GM18867 (cell line): ENCODE results near the gene CHST1.

ENCODE experiments used
- ATAC-seq: cut with Tn5 transposase; IDR thresholded peaks from one replicate; pipeline ENCODE4 v1.9.1; 2021; ENCODE audit warnings: mild to moderate bottlenecking, moderate library complexity; ENCODE audit not compliant: unreplicated experiment

CHST1 gene

GRCh38 chr11:45665206-45665932 lies at the start of gene CHST1:
TSS of gene CHST1 (minus strand) at chr11:45665622. CDS start at chr11:45650923, 14,699 bp downstream.
- no peak for ATAC-seq

DNA sequence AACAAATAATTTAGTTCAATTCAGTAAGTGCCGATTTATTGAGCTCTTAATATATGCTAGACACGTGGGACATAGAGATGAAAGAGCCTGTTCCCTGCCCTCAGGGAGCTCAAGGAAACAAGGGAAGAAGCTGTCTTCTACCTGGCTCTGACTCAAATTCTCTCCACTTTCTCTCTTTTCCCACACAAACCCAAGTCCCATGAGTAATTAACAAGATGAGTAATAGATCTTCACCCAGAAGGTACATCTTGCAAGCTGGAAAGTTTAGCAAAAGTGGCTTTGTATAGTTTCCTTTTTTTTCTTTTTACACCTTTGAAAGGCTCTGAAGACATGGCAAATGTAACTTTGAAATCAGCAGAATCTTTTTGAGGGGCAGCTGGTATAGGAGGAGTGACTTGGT lies 48.2 kb upstream of the CHST1 start:
- no peak for ATAC-seq

DNA sequence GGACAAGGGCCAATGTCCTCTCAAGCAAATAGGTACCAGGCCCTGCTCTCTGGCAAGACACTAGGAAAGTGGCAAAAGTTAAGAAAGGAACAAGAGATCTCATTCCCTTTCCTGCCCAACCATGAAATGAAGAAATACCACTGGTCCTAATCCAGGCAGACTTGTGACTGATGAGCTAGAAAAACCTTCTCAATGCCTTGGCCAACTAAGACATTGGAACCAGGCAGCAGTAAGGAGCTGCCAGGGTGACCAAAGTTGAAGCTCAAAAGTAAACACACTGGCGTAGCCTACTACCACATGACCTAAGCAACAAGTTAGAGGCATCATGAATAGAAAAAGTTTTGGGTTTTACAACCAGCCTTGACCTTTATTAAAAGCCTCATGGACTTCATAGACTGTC lies 45.1 kb upstream of the CHST1 start:
- ATAC-seq: no peak

GRCh38 chr11:45708887-45709663 lies 43.7 kb upstream of the CHST1 start:
- no peak for ATAC-seq

GRCh38 chr11:45704635-45705034 lies 39.2 kb upstream of the CHST1 start:
- ATAC-seq: no peak

GRCh38 chr11:45704133-45704532 lies 38.7 kb upstream of the CHST1 start:
- no peak for ATAC-seq

DNA sequence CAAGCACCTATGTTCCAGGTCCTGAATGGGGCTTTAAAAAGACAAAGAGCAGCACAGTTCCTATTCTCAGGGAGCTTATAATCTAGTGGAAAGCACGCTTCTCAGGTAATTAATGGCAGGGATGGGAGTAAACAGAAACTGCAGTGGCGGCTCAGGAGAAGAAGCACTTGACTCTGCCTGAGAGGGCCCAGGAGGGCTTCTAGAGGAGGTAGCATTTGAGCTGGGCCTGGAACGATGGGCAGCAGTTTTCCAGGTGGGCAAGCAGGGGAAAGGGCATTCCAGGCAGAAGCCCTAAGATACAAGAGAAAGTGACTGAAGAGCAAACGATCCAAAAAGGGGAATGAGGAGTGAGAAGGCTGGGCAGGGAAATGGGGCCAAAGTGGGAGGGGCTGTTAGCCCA lies 37.1 kb upstream of the CHST1 start:
- no peak for ATAC-seq

- no peak for ATAC-seq
Observed at GRCh38 chr11:45698777-45699497, 33.5 kb upstream of the CHST1 start.

DNA sequence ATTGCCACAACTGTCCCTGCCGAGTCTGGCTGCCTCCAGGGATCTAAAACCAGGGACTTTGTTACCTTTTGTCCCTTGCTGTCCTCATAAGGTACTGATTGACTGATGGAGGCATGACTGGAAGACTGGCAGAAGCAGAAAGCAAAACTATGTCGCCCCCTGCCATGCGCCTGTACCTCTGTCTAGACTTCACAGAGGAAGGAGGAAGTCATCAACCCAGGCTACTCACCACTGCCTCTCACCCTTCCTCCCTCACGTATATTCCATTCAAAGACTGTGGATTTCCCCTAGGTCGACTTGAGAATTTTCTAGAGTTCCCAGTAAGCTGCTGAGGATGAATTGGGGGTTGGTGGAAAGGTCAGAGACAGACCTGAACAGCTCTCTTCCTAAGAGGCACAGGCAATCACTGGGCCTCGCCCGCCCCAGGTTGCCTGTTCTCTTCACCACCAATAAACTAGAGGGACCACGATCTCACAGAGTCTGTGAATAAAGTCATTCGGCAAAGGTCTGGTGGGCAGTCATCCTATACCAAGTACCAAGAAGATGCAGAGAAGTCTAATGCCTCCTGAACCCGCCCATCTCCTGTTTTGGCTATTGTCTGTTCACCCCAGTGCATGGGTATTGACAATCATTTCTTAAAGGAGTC lies 27.5 kb upstream of the CHST1 start:
- no peak for ATAC-seq

- ATAC-seq: no peak
Observed at GRCh38 chr11:45688472-45689033, 23.1 kb upstream of the CHST1 start.

DNA sequence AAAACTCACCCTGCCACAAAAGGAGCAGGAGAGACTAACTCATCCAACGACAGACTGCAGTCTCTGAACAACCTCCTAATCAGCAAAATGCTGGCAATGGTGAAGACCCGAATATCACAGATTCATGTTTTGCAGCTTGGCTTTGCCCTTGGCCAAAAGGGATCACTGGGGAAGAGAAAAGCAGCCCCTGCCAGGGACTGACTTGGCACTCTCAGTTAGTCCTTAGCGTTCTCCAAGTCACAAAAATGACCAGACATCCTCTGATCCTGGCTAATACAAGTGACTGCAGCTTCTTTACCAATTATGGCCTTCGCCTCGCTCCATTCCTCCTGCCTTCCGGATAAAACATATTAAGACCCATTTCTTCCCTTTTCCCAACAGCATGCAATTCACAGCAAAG lies 22.4 kb upstream of the CHST1 start:
- ATAC-seq: no peak

- no peak for ATAC-seq
Observed at GRCh38 chr11:45685964-45686537, 20.6 kb upstream of the CHST1 start.

GRCh38 chr11:45684440-45684839 lies 19.0 kb upstream of the CHST1 start:
- ATAC-seq: no peak

DNA sequence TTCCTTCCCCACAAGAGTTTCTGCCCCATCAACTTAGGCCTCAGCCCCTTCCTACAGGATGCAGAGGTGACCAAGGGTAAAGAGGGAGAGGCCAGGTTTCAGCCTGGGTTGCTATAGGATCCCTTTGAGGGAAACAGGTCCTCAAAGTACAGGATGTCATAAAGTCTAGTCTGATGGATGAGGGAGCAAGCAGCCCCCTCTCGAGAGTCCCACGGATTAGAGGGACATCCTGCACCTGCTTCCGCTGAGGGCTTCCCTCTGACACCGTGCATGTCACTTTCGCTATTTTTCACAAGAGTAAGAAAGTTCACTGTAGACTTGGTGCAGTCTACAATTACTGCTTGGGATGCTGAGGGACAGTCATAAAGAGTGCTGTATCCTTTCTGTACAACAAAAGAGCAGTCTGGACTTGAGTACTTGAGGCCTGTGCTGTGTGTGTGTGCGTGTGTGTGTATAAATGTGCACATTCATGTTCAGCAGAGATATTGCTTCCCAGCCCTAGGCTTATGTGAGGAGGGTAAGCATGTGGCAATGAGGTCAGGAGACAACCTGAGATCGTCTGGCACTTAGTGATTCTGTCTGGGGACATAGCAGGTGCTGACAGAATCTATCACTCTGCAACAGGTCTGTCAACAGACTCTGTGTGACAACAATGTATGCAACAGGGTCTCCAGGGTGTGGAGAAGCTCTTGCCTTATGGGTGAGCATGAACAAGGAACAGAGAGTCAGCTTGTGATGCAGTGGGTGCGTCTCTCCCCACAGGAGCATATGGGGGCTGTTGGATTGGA lies 18.0 kb upstream of the CHST1 start:
- ATAC-seq: no peak

GRCh38 chr11:45679806-45680205 lies 14.4 kb upstream of the CHST1 start:
- no peak for ATAC-seq

DNA sequence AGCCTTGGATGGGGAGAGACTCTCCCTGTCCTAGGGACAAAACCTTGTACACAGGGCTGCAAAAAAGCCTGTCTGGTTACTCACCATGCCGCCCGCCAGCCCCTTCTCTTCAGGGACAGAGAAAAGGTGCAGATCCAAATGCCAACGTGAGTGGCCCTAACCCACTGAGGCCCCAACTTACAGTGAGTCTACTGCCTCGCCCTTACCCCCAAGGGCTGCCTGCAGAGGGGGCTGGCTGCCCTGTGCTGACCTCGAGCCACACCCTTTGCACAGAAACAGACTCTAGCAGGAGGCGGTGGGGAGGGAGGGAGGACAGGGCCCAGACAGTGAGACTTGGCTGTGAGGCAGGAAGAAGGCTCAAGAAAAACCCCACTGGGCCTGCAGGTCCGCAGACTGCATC lies 13.6 kb upstream of the CHST1 start:
- no peak for ATAC-seq

- no peak for ATAC-seq
Observed at GRCh38 chr11:45677770-45678512, 12.5 kb upstream of the CHST1 start.

- peak; percentile 89 for ATAC-seq
Observed at GRCh38 chr11:45676522-45677095, 11.2 kb upstream of the CHST1 start.

GRCh38 chr11:45675646-45676045 lies 10.2 kb upstream of the CHST1 start:
- ATAC-seq: no peak
